ENCODE measurements around the gene PLIN3.
A peak's percentile ranks its signal among the peaks of the same experiment; 100 is the strongest.
"Not testable (repeated sequence)": the region's sequence is repeated elsewhere in the genome, so short reads cannot be mapped to it uniquely, and the experiment has no call there.

Gene PLIN3, protein sequence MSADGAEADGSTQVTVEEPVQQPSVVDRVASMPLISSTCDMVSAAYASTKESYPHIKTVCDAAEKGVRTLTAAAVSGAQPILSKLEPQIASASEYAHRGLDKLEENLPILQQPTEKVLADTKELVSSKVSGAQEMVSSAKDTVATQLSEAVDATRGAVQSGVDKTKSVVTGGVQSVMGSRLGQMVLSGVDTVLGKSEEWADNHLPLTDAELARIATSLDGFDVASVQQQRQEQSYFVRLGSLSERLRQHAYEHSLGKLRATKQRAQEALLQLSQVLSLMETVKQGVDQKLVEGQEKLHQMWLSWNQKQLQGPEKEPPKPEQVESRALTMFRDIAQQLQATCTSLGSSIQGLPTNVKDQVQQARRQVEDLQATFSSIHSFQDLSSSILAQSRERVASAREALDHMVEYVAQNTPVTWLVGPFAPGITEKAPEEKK

DNA sequence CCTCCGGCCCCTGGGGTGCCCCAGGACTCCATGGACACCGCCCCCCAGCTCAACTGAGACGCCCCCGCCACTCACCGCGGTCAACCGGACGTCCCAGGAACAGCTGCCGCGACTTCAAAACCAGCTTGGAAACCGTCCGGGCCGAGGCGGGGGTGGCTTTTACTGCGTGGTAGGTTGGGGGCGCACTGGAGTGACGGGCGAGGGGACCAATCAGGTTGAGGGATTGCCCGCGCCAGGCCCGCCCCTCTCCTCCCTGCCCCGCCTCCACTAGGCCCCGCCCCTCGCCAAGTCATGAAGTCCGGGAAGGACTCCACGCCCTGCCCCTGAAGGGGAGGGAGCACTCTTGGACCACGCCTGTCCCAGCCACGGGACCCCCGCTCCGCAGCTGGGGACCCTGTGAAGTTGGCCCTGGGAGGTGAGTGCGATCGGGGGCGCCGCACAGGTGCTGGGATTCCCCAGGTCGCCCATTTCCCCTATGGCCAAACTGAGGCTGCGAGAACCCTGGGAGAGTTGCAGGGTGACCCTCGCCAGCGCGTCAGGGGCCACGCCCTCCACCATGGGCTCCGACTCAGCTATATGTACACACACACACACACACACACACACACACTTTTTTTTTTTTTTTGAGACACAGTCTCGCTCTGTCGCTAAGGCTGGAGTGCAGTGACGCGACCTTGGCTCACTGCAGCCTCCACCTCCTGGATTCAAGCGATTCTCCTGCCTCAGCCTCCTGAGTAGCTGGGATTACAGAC is at the start of gene PLIN3:
TSS of gene PLIN3 (minus strand) at position 134 of the 752 bp plus-strand sequence. CDS start 6,273 bp downstream, outside the sequence.
- ATAC-seq: peak; percentile 92 to 94

DNA sequence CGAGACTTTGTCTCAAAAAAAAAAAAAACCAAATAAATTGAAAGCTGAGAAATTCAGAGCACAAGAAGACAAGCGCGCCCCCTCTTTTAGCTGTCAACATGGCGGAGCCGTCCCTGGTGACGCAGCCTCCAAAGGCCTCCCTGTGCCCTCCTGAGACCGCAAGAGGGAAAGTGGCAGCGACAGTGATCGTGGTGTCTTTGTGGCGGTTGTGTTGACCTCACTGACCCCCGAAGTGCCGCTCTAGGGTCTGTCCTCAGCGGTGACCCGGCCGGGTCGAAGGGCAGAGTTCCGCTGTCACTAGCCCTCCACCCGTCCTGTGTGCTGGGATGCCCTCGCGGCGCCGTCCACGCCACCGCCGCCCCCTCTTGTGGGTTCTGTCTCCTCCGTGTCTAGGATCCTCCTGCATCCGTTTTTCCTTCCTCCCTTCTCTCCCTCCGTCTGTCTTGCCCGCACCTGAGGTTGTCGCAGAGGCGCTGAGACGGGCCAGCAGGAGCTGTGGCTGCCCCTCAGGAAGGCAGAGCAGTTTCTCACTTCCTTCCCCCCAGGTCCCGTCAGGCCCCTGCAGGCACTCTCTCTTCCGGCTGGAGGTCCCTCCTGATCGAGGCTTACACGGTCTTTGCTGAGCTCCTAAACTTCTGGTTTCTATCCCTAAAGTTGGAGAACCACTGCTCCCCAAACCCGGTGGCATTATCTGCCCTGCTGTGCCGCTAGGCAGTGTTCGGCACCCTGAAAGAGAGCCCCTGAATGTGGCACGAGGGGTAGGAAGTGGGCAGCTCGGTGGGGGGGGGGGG is 49.0 kb upstream of the PLIN3 start:
- ATAC-seq: no peak

DNA sequence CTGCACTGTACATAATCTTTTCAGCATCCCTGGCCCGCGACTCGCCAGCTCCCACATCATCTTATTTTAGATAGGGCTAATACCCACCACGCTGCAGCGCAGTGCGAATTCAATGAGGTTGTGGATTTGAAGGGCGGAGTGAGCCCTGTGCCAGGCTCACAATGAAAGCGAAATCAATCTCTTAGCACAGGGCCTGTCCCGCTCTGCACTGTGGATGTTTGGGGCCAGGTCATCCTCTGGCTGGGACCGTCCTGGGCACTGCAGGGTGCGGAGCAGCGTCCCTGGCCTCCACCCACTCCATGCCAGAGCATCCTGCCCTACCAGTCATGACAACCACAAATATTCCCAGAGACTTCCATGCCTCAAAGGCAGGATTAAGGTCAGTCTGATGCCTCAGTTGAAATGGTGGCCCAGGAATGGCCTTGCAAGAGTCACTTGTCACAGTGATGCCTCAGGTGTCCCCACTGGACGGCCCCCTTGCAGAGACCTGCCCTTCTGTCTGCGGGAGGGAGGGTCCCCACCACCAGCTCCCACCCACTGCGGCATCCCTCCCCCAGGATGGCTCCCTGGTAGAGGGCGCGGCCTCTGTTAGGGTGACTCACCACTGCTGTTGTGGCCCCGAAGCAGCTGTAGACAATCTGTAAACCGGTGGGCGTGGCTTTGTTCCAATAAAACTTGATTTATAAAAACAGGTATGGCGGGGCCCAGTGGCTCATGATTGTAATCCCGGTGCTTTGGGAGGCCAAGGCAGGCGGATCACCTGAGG is 47.5 kb upstream of the PLIN3 start:
- ATAC-seq: peak; percentile 69 to 71

DNA sequence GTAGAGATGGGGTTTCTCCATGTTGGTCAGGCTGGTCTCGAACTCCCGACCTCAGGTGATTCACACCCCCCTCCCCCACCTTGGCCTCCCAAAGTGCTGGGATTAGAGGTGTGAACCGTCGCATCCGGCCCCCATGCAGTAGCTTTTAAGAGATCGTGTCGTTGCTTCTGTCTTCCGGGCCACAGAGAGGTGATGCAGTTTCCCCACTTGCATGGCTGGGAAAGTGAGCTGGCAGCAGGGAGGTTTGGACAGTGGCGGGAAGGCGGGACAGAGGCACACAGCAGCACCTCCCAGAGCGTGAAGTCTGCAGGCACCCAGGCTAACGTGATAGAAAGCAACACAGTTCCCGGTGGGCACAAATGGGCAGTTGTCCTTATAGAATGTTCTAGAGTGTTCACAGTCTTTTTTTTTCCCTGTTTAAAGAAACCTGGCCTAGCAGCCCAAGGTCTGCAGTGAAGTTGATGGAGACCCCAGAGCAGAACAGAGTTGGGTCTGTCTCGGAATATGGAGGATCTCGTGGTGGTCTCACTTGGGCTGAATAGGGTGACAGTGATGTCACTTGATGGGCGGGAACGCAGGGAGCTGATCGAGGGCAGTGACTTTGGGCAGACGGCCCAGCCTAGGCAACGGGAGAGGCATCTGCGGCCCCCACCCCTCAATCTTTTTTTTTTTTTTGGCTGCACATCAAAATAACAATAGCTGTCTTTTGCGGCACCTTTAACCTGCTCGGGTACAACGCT is 46.7 kb upstream of the PLIN3 start:
- ATAC-seq: no peak

DNA sequence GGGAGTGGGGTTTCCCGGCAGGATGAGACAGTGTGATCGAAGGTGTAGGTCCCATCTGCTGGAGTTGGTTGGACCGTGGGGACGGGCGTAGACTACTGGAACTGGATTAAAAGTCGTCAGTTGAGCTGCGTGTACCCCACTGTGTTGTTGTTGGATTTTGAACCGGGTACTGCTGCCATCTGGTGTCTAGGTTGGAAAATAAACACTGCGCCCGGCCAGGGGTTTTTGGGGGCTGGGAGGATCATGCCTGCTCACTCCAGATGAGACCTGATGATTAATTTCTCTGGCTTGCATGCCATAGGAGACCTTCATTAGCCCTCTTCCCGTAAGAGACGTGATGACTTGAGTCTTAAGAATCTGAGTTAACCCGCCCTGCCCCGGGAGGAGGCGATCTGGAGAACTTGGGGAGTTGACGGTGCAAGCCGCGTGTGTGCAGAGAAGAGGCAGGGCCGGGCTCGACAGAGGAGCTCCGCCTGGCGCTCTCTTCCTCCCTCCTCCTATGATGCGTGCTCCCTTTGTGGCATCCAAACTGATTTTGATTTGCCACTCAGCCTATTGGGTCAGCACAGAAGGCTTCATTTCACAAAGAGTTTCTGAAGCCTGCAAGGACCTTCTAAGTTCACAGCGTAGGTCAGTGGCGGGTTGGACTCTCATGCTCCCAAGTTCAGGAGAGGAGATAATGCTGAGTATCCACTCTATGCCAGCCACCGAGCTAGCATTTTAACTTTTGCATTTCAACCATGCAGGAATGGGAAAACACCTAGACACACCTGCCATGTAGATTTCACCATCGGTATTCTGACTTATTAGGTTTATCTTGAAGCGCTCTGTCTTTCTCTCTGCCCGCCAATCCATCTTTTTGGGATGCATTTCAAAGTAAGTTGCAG is 44.6 kb upstream of the PLIN3 start:
- ATAC-seq: peak; percentile 39

DNA sequence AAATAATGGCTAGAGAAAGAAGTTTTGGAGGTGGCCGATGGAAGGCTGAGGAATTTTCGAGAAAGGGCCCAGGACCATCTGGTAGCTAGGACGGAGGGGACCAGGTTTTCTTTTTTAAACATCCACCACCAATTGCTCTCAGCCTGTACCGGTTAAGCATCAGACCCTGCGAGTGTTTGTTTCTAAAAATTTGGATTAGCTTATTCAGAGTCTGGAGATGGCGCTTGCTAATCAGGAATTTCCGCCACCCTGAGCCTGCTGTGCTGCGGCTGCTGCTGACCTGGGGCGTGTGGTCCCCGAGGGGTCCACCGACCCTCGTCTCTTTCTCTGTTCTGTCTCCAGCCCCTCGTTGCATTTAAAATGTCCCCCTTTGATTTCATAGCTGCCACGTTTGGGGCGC is 43.8 kb upstream of the PLIN3 start:
- no peak for ATAC-seq

DNA sequence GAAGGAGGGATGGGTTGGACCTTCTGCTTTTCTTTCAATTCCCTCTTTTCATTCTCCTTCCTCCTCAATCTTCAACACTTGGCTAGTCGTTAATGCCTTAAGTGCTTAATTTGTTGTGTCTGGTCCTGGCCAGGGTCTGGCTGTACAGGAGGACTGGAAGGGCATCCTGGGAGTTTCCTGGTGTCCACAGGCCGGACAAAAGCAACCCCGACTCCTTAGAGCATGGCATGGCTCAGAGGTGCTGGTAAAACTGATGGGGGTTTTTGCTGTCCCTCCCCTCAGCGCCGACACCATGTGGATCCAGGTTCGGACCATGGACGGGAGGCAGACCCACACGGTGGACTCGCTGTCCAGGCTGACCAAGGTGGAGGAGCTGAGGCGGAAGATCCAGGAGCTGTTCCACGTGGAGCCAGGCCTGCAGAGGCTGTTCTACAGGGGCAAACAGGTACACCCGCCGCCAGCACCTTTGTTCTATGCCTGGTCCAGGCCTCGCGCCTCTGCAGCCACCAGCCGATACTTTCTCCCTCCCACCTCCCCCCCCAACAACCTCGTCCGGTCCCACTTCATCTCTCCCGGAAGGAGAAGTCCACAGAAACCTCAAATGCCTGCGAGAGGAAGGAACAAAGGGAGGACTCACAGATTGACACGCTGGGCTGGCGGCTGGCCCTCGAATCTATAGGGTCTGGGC is 43.3 kb upstream of the PLIN3 start:
- ATAC-seq: no peak

DNA sequence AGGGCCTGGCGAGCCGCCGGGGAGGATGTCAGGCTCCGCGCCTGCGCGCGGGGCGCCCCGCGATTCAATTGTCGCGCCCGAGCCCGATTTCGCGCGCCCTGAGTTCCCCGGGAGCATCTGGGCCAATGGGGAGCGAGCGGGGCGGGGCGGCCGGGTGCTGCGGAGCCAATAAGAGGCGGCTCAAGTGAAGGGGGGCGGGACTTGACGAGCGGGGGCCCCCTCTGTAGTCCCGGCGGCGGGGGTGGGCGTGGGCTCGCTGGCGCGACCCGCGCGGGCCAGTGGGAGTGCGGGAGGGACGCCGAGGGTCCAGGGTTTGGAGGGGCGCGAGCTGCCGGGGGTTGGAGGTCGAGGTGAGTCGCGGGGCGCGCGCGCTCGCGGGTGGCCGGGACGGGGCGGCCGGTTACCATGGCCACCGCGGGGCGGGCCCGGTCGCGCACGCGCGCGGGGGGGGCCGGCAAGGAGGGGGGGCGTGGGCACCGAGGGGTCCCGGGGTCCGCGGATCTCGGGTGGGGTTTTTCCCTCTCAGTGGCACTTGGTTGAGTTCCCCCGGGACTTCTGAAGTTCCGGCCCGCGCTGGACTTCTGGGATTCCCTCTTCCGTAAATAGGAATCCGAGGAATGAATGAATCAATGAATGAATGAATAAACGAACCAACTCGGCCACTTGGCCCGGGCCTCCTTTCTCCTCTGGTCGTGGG is 42.6 kb upstream of the PLIN3 start:
- peak; percentile 83 to 84 for ATAC-seq

DNA sequence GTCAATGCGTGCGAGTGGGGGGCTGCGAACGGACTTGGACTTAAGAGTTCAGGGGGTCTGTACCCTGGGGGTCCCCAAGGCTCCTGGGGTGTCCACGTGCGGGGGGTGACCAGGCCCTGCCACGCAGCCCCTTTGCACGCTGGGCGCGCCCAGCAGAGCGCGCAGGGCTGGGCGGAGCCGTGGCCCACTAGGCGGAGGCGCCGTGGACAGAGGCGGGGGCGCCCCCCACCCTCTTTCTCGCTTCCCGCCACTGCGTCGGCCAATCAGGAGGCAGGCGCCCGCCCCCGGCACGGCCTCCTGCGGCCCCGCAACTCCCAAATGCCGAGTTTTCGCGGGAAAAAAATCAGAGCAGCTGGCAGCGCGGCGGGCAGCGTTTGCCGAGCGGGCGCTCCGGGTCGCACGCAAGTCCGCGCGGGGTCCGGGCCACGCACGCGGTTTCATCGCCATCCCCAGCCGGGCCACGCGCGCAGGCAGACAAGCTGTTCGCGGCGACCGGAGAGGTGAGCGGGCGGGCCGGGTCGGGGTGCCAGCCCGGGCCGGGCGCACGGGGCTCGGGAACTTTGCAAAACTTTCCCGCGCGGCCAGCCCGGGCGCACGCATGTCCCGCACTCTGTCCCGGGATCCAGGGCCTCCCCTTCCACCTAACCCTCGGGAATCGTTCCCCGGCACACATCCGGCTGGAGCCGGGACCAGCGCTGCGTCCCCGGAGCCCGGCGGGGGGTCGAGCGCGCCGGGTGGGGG is 41.9 kb upstream of the PLIN3 start, which contains the start of gene UHRF1:
TSS of gene UHRF1 (plus strand) at position 346 of the 741 bp plus-strand sequence. CDS start 1,385 bp downstream, outside the sequence.
- peak; percentile 11 to 16 for ATAC-seq

DNA sequence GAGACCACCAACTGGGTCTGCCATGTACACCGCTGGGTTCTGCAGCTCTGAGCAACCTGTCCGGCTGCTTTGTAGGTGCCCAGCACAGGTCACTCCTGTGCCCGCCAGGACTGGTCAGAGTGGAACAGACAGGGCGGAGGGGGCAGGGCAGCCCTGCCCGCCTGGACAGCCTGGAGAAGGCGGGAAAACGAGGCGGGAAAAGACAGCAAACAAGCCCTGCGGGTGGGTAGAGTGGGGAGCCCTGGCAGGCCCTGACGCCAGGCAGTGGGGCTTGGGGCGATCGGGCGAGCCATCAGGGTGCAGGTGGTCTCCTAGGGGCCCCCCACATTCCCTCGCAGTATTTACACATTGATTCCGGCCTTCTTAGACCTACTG is 41.3 kb upstream of the PLIN3 start:
- ATAC-seq: no peak

DNA sequence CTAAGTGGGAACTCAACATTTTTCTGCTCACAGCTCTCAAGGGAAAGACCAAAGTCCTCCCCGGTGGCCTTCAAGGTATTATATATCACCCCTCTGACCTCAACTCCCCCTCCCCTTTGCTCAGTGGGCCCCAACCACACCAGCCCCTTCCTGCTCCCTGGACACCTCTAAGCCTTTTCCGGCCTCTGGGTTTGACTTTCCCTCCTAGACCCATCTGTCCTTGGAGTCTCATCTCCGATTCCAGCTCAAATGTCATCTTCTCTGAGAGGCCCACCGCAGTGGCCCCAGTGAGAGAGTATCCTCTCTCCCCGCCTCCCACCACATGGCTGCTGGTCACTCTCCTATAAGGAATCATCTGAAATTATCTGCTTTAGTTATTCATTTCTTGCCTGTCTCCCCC is 40.9 kb upstream of the PLIN3 start:
- ATAC-seq: no peak

DNA sequence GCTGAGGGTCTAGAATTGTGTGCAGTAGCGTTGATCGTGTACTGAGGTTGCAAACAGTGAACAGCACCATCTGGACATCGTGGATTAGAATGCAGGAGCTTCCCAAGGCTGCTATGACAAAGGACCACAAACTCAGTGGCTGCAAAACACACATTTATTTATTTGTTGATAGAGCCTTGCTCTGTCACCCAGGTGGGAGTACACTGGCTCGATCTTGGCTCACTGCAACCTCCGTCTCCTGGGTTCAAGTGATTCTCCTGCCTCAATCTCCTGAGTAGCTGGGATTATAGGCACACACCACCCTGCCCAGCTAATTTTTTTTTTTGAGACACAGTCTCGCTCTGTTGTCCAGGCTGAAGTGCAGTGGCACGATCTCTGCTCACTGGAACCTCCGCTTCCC is 39.5 kb upstream of the PLIN3 start:
- no peak for ATAC-seq

DNA sequence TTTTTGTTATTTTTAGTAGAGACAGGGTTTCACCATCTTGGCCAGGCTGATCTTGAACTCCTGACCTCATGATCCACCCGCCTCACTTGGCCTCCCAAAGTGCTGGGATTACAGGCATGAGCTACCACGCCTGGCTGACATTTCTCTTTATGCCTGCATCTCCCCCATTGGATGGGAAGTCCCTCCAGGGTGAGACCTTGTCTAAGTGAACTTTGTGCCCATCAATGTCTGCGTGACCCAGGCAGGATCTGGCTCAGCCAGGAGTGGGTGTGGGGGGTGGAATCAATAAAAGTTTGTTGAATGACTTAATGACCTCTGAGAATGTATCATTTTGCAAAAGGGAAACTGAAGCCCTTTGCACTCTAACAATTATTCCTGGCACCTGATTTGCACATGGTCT is 37.0 kb upstream of the PLIN3 start:
- ATAC-seq: no peak

DNA sequence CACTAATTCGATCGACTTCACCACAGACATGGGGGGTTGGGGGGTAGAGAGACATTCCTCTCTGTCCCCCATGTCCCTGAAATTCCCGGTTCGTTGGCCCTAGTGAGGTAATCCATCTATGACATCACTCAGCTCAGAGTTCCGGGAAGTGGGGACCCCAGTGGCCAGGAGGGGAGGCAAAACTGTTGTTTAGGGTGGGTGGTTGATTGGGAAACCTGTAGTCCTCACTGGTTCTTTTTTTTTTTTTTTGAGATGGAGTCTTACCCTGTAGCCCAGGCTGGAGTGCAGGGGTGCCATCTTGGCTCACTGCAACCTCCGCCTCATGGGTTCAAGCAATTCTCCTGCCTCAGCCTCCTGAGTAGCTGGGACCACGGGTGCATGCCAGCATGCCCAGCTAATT is 35.3 kb upstream of the PLIN3 start, which contains the start of gene ARRDC5:
TSS of gene ARRDC5 (minus strand) at position 101 of the 400 bp plus-strand sequence. CDS start at position 30, 71 bp downstream.
- ATAC-seq: no peak

DNA sequence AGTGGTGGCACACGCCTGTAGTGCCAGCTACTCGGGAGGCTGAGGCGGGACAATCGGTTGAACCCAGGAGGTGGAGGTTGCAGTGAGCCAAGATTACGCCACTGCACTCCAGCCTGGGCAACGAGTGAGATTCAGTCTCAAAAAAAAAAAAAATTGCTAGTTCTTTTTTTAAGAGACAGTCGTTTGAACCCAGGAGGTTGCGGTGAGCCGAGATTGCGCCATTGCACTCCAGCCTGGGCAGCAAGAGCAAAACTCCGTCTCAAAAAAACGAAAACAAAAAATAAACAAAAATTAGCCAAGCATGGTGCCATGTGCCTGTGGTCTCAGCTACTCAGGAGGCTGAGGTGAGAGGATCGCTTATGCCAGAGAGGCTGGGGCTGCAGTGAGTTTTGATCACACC is 33.4 kb upstream of the PLIN3 start:
- ATAC-seq: not testable (repeated sequence)

DNA sequence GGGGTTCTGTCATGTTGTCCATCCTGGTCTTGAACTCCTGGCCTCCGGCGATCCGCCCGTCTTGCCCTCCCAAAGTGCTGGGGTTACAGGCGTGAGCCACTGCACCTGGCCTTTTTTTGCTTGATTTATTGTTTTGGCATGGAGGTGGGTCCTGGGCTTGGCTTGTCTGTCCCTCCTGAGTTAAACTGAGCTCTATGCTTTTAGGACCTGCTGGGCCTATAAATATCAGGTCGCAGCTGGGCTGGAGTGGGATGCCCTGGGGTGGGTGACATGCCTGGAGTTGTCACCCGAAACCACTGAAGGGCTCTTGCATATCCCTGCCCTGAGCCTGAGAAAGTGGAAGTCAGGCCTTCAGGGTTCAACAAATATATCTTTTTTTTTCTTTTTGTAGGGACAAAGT is 29.7 kb upstream of the PLIN3 start:
- ATAC-seq: no peak

DNA sequence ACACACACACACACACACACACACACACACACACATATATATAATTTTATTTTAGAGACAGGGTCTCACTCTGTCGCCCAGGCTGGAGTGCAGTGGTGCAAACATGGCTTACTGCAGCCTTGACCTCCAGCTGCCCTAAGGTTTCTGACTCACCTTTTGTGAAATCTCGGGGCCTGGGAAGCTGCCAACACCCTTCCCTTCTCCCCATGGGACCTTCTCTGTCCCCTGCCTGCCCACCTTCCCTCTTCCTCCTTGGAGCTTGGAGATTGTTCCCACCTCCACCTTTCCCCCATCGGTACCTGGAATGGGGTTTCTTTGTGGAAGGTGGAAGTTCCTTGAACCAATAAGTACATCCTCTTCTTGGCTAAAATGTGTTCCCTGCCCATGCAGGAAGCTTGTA is 28.9 kb upstream of the PLIN3 start:
- ATAC-seq: no peak

DNA sequence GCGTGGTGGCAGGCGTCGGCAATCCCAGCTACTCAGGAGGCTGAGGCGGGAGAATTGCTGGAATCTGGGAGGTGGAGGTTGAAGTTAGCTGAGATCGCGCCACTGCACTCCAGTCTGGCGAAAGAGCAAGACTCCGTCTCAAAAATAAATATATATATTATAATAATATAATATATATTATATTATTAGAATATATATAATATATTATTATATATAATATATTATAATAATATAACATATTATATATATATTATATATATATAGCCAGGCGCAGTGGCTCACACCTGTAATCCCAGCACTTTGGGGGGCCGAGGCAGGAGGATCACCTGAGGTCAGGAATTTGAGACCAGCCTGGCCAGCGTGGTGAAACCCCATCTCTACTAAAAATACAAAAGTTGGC is 25.5 kb upstream of the PLIN3 start:
- not testable (repeated sequence) for ATAC-seq
